Measurements from ENCODE around the gene GARIN6. TPM values are rescaled to one million over a fixed set of nuclear protein-coding genes. Genes with fewer than 3 reads are reported as not detected.
"Not testable (repeated sequence)": the region's sequence is repeated elsewhere in the genome, so short reads cannot be mapped to it uniquely, and the experiment has no call there.

GARIN6 gene
- total RNA-seq, 1 donor from 2014 or later: not detected

DNA sequence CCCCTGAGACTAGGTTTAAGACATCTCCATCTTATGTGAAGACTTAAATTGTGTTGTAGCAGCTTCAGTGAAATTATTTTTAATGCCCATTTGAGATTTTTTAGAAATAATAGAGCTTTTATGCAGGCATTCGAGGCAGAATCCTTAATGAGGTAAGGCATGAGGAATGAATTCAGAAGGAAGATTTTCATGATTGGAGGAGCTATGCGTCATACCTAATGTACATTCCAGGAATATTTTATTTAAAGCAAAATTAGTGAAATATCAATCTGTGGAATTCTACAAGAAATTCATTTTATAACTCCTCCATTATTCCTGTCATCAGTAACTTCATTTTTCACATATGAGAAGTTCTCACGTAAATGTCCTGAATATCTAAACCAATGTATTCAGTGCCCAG, 36.0 kb upstream of the GARIN6 start:
- H3K9me3 ChIP-seq: no peaks in the 10 kb centered on the region
- intact Hi-C loops (cut with DNase I): no loop called here
- no peaks in the 10 kb centered on the region for H3K36me3 ChIP-seq
- no peak for DNase-seq (ENCODE audit: extremely low spot score in 2 of 2)
- TF ChIP-seq POLR2A (IDR thresholded peaks at IDR 0.05): no peak
- no peak overlapping the region for H3K27ac ChIP-seq
- H3K27me3 ChIP-seq: no peaks in the 10 kb centered on the region
- no peaks in the 10 kb centered on the region for H3K4me1 ChIP-seq
- no peak overlapping the region for H3K4me3 ChIP-seq

DNA sequence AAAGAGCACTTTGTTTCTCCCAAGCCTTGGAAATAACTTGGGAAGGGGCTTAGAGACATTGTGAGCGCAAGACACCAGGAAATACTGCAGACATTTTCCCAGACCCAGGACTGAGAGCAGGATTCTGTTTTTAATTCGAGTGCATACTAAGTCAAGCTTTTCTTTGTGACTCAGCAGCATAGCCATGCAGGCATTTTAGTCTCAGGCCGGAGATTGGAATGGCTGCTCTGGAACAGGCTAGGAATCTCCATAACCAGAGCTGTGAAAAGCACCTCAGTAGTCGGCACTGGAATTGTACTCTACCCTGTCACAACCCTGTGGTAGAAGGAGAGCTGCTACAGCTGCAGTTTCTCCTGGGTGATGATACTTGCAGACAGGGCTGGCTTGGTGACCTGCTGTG, 28.9 kb upstream of the GARIN6 start:
- no peak overlapping the region for H3K4me3 ChIP-seq
- intact Hi-C loops (cut with DNase I): no loop called here
- no peak for DNase-seq (ENCODE audit: extremely low spot score in 2 of 2)
- H3K9me3 ChIP-seq: no peaks in the 10 kb centered on the region
- no peak overlapping the region for H3K27ac ChIP-seq
- H3K36me3 ChIP-seq: no peaks in the 10 kb centered on the region
- H3K27me3 ChIP-seq: no peaks in the 10 kb centered on the region
- TF ChIP-seq POLR2AphosphoS5 (IDR thresholded peaks at IDR 0.05; ENCODE audit: insufficient read depth in 1 of 2, low read depth in 1 of 2) (no peak), POLR2A (IDR thresholded peaks at IDR 0.05) (no peak)
- TF ChIP-seq, protein P1, sequence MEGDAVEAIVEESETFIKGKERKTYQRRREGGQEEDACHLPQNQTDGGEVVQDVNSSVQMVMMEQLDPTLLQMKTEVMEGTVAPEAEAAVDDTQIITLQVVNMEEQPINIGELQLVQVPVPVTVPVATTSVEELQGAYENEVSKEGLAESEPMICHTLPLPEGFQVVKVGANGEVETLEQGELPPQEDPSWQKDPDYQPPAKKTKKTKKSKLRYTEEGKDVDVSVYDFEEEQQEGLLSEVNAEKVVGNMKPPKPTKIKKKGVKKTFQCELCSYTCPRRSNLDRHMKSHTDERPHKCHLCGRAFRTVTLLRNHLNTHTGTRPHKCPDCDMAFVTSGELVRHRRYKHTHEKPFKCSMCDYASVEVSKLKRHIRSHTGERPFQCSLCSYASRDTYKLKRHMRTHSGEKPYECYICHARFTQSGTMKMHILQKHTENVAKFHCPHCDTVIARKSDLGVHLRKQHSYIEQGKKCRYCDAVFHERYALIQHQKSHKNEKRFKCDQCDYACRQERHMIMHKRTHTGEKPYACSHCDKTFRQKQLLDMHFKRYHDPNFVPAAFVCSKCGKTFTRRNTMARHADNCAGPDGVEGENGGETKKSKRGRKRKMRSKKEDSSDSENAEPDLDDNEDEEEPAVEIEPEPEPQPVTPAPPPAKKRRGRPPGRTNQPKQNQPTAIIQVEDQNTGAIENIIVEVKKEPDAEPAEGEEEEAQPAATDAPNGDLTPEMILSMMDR (IDR thresholded peaks at IDR 0.05): no peak
- H3K4me1 ChIP-seq: no peaks in the 10 kb centered on the region

DNA sequence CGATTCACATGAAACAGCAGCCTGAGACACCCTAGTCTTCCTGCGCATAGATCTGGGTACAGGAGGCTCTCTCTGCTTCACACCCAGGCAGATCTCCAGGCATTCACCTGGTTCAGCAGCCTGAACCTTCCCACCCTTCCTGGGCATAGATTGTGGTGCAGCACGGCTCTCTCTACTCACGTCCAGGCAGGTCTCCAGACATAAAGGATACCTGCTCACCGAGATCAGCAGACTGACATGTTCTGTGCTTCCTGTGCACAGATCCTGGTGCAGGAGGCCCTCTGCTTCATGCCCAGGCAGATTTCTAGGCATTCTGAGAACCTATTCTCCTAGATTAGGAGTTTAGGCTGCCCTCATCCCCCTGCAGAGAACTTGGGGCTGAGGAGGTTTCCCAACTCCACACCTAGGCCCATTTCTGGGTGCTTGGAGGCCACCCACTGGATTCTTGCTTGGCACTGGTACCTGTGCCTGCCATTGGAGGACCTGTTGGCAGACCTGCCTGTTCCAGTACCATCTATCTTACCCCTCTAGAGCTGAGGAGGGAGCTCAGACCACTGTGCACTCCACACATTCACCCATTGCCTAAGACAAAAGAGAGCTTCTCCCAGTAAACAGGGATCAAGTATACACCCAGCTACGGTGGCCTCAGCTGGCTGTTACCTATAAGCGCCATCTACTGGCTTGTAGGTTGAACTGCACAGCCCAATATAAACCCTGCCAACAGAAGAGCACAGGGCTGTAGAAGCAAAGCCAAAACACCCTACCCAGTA, 28.0 kb upstream of the GARIN6 start:
- H3K9me3 ChIP-seq: no peaks in the 10 kb centered on the region
- no peak for DNase-seq (ENCODE audit: extremely low spot score in 2 of 2)
- no peaks in the 10 kb centered on the region for H3K27me3 ChIP-seq
- H3K4me3 ChIP-seq: no peak overlapping the region
- no peaks in the 10 kb centered on the region for H3K36me3 ChIP-seq
- no peaks in the 10 kb centered on the region for H3K4me1 ChIP-seq
- TF ChIP-seq POLR2AphosphoS5 (IDR thresholded peaks at IDR 0.05; ENCODE audit: insufficient read depth in 1 of 2, low read depth in 1 of 2): no peak
- no peak for TF ChIP-seq POLR2A (IDR thresholded peaks at IDR 0.05)
- TF ChIP-seq, protein P1 (IDR thresholded peaks at IDR 0.05): no peak
- no peak overlapping the region for H3K27ac ChIP-seq
- intact Hi-C loops (cut with DNase I): no loop called here

DNA sequence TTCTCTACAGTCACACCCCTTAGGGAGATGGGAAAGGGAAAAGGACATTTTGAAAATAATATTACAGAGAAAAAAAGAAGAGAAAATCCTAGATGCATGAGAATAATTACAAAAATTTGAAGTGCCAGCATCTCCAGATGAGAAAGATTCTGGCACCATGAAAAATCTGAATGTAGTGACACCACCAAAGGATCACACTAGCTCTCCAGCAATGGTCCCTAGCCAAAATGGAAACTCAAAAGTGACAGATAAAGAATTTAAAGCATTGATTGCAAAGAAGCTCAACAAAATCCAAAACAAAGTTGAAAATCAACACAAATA, 27.4 kb upstream of the GARIN6 start:
- Histone ChIP-seq H3K4me3 (no peak overlapping the region), H3K27me3 (no peaks in the 10 kb centered on the region), H3K9me3 (no peaks in the 10 kb centered on the region), H3K4me1 (no peaks in the 10 kb centered on the region), H3K27ac (no peak overlapping the region), H3K36me3 (no peaks in the 10 kb centered on the region)
- intact Hi-C loops (cut with DNase I): no loop called here
- TF ChIP-seq, protein P1 (IDR thresholded peaks at IDR 0.05): no peak
- TF ChIP-seq POLR2AphosphoS5 (IDR thresholded peaks at IDR 0.05; ENCODE audit: insufficient read depth in 1 of 2, low read depth in 1 of 2) (no peak), POLR2A (IDR thresholded peaks at IDR 0.05) (no peak)
- no peak for DNase-seq (ENCODE audit: extremely low spot score in 2 of 2)

DNA sequence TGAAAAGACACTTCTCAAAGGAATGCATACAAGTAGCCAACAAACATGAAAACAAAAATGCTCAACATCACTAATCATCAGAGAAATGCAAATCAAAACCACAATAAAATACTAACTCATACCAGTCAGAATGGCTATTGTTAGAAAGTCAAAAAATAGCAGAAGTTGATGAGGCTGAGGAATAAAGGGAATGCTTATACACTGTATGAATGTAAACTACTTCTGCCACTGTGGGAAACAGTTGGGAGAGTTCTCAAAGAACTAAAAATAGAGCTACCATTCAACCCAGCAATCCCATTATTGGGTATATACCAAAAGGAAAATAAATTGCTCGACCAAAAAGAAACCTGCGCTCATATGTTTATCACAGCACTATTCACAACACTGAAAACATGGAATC, 23.0 kb upstream of the GARIN6 start:
- H3K36me3 ChIP-seq; H3K9me3 ChIP-seq; DNase-seq (ENCODE audit: extremely low spot score in 2 of 2): not testable (repeated sequence)

DNA sequence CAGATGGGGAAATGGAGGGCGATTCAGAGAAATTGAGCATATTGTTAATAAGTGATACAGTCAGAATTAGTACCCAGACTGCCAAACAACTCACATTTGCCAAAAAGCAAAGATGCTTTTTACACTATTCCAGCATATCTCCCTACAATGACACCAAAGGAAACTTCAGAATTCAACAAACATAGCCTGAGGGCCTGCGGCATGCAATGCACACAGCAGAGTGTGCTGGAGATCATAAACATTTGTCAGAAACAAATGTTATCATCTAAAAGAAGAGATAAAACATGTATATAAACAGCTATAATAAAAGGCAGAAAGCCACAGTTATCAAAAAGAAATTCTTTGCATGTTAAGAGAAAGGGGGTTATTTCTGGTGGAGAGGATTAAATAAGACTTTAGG, 20.1 kb upstream of the GARIN6 start:
- H3K9me3 ChIP-seq: no peaks in the 10 kb centered on the region
- no peaks in the 10 kb centered on the region for H3K27me3 ChIP-seq
- no peak for DNase-seq (ENCODE audit: extremely low spot score in 2 of 2)
- intact Hi-C loops (cut with DNase I): no loop called here
- TF ChIP-seq POLR2A (IDR thresholded peaks at IDR 0.05): no peak
- TF ChIP-seq POLR2AphosphoS5 (IDR thresholded peaks at IDR 0.05; ENCODE audit: insufficient read depth in 1 of 2, low read depth in 1 of 2): no peak
- TF ChIP-seq, protein P1 (IDR thresholded peaks at IDR 0.05): no peak
- H3K27ac ChIP-seq: no peak overlapping the region
- no peak overlapping the region for H3K4me3 ChIP-seq
- no peaks in the 10 kb centered on the region for H3K36me3 ChIP-seq
- H3K4me1 ChIP-seq: no peaks in the 10 kb centered on the region

More for the DNA sequence above, 23.0 kb upstream of the GARIN6 start:
- intact Hi-C loops (cut with DNase I); H3K27me3 ChIP-seq; H3K27ac ChIP-seq; H3K4me1 ChIP-seq; H3K4me3 ChIP-seq: not testable (repeated sequence)

Data from vagina (tissue), 2 donors.